Karpas-422 (cell line): ENCODE data around the gene PHTF2. TPM values are rescaled to one million over a fixed set of nuclear protein-coding genes. Genes with fewer than 3 reads are reported as not detected.
"Not testable (repeated sequence)": the region's sequence is repeated elsewhere in the genome, so short reads cannot be mapped to it uniquely, and the experiment has no call there.

Experiments used
- DNase-seq: peaks from one replicate; pipeline ENCODE4 v3.0.0-alpha.2; 2015
- H2AFZ ChIP-seq: fragments of 200-600 bp; sonication (generic); 2 replicates; pipeline ENCODE4 v1.6.1; 2014; ENCODE audit warnings: antibody characterized with exemption, low read length, mixed read lengths
- H3K27ac ChIP-seq: fragments of 200-600 bp; sonication (generic); 2 replicates; pipeline ENCODE4 v1.5.1; 2014; ENCODE audit warnings: mild to moderate bottlenecking, low read length, moderate library complexity
- H3K27me3 ChIP-seq: fragments of 200-600 bp; sonication (generic); 2 replicates; pipeline ENCODE4 v1.6.1; 2014; ENCODE audit warnings: low read length, mixed read lengths
- H3K36me3 ChIP-seq: fragments of 200-600 bp; sonication (generic); 2 replicates; pipeline ENCODE4 v1.6.1; 2014; ENCODE audit warnings: low read length, mixed read lengths; ENCODE audit not compliant: insufficient read depth
- H3K4me1 ChIP-seq: fragments of 200-600 bp; sonication (generic); 2 replicates; pipeline ENCODE4 v1.6.1; 2014; ENCODE audit warnings: mild to moderate bottlenecking, low read length, mixed read lengths
- H3K4me2 ChIP-seq: fragments of 200-600 bp; sonication (generic); 2 replicates; pipeline ENCODE4 v1.6.1; 2014; ENCODE audit warnings: low read length, low read depth, mild to moderate bottlenecking; ENCODE audit not compliant: poor library complexity, severe bottlenecking
- H3K4me3 ChIP-seq: fragments of 200-600 bp; sonication (generic); 2 replicates; pipeline ENCODE4 v1.5.1; 2014; ENCODE audit warnings: mild to moderate bottlenecking, antibody characterized with exemption, low read length, mixed read lengths
- H3K79me2 ChIP-seq: fragments of 200-600 bp; sonication (generic); 2 replicates; pipeline ENCODE4 v1.6.1; 2014; ENCODE audit warnings: mild to moderate bottlenecking, low read length, mixed read lengths
- H3K9ac ChIP-seq: fragments of 200-600 bp; sonication (generic); 2 replicates; pipeline ENCODE4 v1.6.0; 2014; ENCODE audit warnings: low read length
- H3K9me2 ChIP-seq: fragments of 200-600 bp; sonication (generic), shearing (Covaris generic); replicated peaks from 2 replicates; pipeline ENCODE4 v1.6.0; 2014; ENCODE audit warnings: mild to moderate bottlenecking, low read length, moderate library complexity; ENCODE audit not compliant: insufficient read depth
- H3K9me3 ChIP-seq: fragments of 300-700, 200-600 bp; sonication (generic); 2 replicates; pipeline ENCODE4 v1.6.1; 2014; ENCODE audit warnings: low read length, mixed read lengths
- H4K20me1 ChIP-seq: fragments of 200-600 bp; sonication (generic); 2 replicates; pipeline ENCODE4 v1.6.1; 2014; ENCODE audit warnings: mild to moderate bottlenecking, antibody characterized with exemption, low read length, low read depth; ENCODE audit not compliant: insufficient read depth
- total RNA-seq: library from RNA; depleted of rRNA; stranded (reverse); fragments of >200 nt; shearing (Covaris generic); gene quantifications from 2 replicates; pipeline ENCODE4 v1.2.3, GENCODE V29; 2014; ENCODE audit warnings: low replicate concordance

The PHTF2 gene
- total RNA-seq, 1 experiment from 2014 or later = 65.7 TPM

DNA sequence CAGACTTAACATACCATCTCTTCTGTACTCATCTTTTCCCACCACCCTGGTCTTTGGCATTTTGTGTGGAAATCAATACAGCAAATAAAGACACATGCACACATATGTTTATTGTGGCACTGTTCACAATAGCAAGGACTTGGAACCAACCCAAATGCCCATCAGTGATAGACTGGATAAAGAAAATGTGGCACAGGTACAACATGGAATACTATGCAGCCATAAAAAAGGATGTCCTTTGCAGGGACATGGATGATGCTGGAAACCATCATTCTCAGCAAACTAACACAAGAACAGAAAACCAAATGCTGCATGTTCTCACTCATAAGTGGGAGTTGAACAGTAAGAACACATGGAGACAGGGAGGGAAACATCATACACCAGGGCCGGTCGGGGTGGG lies 37.9 kb downstream of the PHTF2 start:
- H3K9me2 ChIP-seq, H3K4me3 ChIP-seq, H3K36me3 ChIP-seq, H3K27me3 ChIP-seq, H4K20me1 ChIP-seq, H3K9ac ChIP-seq, H3K9me3 ChIP-seq, H3K4me2 ChIP-seq, H3K27ac ChIP-seq, H2AFZ ChIP-seq, DNase-seq: not testable (repeated sequence)
- Histone ChIP-seq H3K79me2 (peaks cover 97% of the 10 kb centered on the region), H3K4me1 (peaks cover 60% of the 10 kb centered on the region)

GRCh38 chr7:77837275-77837674 lies 38.7 kb downstream of the PHTF2 start:
- Histone ChIP-seq H3K9me2 (no peaks in the 10 kb centered on the region), H3K36me3 (peaks cover 8% of the 10 kb centered on the region; the same call in 1 of the 2 replicates), H3K9me3 (no peaks in the 10 kb centered on the region), H3K4me3 (no peak overlapping the region), H2AFZ (no peak overlapping the region), H4K20me1 (no peaks in the 10 kb centered on the region), H3K9ac (no peak overlapping the region), H3K27ac (peak overlapping the region; percentile 24; the same call in 1 of the 2 replicates), H3K4me1 (peaks cover 52% of the 10 kb centered on the region), H3K27me3 (no peaks in the 10 kb centered on the region), H3K4me2 (peak overlapping the region; percentile 59), H3K79me2 (peaks cover 97% of the 10 kb centered on the region)
- no peak for DNase-seq

DNA sequence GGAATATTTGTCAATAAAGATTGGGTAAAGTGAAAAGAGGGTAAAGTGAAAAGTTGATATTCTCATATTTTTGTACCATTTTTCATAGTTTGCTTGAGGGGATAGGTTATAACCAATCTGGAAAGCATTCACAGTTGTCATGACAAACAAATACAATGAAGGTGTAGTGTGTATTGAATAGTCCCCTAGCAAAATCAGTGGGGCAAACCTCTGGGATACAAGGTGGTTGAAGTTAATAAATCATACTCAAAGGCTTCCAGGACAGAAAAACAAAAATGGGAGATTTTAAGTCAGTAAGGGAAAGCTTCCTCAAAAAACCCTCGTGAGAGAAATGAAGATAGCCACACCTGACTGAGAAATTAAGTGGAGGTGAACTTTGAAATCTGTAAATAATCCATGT lies 39.4 kb downstream of the PHTF2 start:
- H3K79me2 ChIP-seq = peaks cover 98% of the 10 kb centered on the region
- peak overlapping the region; percentile 59 for H3K4me2 ChIP-seq
- H3K9me3 ChIP-seq = no peaks in the 10 kb centered on the region
- DNase-seq = peak; percentile 59
- H3K9me2 ChIP-seq = no peaks in the 10 kb centered on the region
- H4K20me1 ChIP-seq = no peaks in the 10 kb centered on the region
- peak overlapping the region; percentile 60 for H3K27ac ChIP-seq
- no peaks in the 10 kb centered on the region for H3K27me3 ChIP-seq
- H3K36me3 ChIP-seq = peaks cover 8% of the 10 kb centered on the region; the same call in 1 of the 2 replicates
- H3K4me3 ChIP-seq = peak overlapping the region; percentile 28
- peaks cover 49% of the 10 kb centered on the region for H3K4me1 ChIP-seq
- H3K9ac ChIP-seq = peak overlapping the region; percentile 37; the same call in 1 of the 2 replicates
- no peak overlapping the region for H2AFZ ChIP-seq

DNA sequence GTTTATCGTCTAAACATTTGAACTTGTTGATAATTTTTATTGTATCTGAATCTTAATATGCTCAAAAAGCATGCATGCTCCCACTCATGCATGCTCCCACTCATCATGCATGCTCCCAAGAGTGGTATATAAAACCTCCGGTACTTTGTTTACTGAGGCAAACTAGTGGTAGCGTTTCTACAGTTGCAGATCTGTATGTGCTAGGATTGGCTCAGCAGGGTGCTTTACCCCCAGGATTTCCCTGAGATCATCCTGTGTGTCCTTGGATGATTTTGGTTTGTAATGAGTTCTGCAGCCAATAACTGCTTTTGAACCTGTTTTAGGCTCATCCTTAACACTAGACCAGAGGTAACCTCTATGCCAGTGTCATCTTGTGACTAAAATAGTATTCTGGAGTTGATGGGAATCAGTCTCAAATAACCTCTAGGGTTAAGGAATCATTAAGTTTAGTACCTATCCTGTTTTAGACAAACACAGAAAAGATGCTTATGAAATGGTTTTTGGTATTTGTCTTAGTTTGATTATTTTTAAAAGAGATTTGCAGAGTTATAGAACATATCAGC lies 40.4 kb downstream of the PHTF2 start:
- Histone ChIP-seq H3K9ac (no peak overlapping the region), H3K79me2 (peaks cover 98% of the 10 kb centered on the region), H4K20me1 (no peaks in the 10 kb centered on the region), H3K27ac (peak overlapping the region; percentile 60), H2AFZ (no peak overlapping the region), H3K27me3 (no peaks in the 10 kb centered on the region), H3K36me3 (peaks cover 10% of the 10 kb centered on the region; the same call in 1 of the 2 replicates), H3K4me2 (peak overlapping the region; percentile 59), H3K9me2 (no peaks in the 10 kb centered on the region), H3K4me1 (peaks cover 41% of the 10 kb centered on the region), H3K9me3 (no peaks in the 10 kb centered on the region), H3K4me3 (peak overlapping the region; percentile 28; the same call in 1 of the 2 replicates)
- peak; percentile 49 for DNase-seq

DNA sequence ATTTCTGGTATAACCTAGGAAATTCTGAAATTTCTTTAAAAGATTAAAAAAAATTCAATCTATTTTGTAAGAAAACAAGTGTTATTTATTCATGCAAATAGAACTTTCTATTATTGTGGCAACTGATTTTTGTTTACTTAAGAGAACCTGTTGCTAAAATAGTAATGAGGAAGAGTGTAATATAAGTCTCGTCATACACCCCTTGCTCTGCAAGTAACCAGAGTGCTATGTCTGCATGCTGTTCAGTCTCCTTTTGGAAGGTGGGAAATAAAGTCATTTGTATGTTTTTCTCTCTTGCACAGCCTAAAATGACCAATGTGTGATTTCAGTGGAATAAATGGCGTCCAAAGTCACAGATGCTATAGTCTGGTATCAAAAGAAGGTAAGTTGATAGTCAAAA lies 41.3 kb downstream of the PHTF2 start:
- H3K9ac ChIP-seq = no peak overlapping the region
- H3K9me3 ChIP-seq = no peaks in the 10 kb centered on the region
- H3K4me3 ChIP-seq = no peak overlapping the region
- no peak overlapping the region for H2AFZ ChIP-seq
- peak; percentile 59 for DNase-seq
- peaks cover 12% of the 10 kb centered on the region; the same call in 1 of the 2 replicates for H3K36me3 ChIP-seq
- H3K4me1 ChIP-seq = peaks cover 37% of the 10 kb centered on the region
- no peaks in the 10 kb centered on the region for H3K9me2 ChIP-seq
- H3K27ac ChIP-seq = peak overlapping the region; percentile 60
- no peaks in the 10 kb centered on the region for H4K20me1 ChIP-seq
- peaks cover 98% of the 10 kb centered on the region for H3K79me2 ChIP-seq
- H3K4me2 ChIP-seq = peak overlapping the region; percentile 59
- H3K27me3 ChIP-seq = no peaks in the 10 kb centered on the region

DNA sequence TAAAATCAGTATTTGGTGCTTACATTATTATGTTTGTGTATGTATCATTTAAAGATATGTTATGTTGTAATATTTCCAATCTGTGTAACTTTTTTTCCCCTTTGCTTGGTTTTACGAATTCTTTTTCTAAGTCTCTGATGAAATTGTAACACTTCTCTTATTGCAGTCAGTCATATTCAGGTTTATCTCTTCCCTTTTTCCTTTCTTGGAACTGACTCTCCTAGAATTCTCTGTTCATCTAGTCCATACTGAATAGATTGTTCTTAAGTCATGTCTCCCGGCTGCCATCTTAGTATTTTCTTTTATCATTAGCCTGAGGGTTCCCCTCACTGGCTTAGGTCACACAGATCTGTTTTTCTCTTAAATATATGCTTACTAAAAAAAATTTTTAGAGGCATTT lies 44.6 kb downstream of the PHTF2 start:
- Histone ChIP-seq H3K4me2 (no peak overlapping the region), H3K27ac (no peak overlapping the region), H3K4me3 (no peak overlapping the region), H4K20me1 (no peaks in the 10 kb centered on the region), H3K79me2 (peaks cover 97% of the 10 kb centered on the region), H3K27me3 (no peaks in the 10 kb centered on the region), H3K9me3 (no peaks in the 10 kb centered on the region), H2AFZ (no peak overlapping the region), H3K9me2 (no peaks in the 10 kb centered on the region), H3K36me3 (peaks cover 21% of the 10 kb centered on the region; the same call in 1 of the 2 replicates), H3K9ac (no peak overlapping the region), H3K4me1 (peaks cover 28% of the 10 kb centered on the region)
- no peak for DNase-seq

- DNase-seq = no peak
- no peak overlapping the region for H3K4me2 ChIP-seq
- H3K9ac ChIP-seq = no peak overlapping the region
- H4K20me1 ChIP-seq = no peaks in the 10 kb centered on the region
- peaks cover 98% of the 10 kb centered on the region for H3K79me2 ChIP-seq
- peaks cover 9% of the 10 kb centered on the region for H3K4me1 ChIP-seq
- H3K36me3 ChIP-seq = peaks cover 14% of the 10 kb centered on the region; the same call in 1 of the 2 replicates
- H3K4me3 ChIP-seq = no peak overlapping the region
- H3K9me3 ChIP-seq = no peaks in the 10 kb centered on the region
- H3K9me2 ChIP-seq = no peaks in the 10 kb centered on the region
- no peak overlapping the region for H3K27ac ChIP-seq
- no peaks in the 10 kb centered on the region for H3K27me3 ChIP-seq
- H2AFZ ChIP-seq = no peak overlapping the region
These were observed 47.9 kb downstream of the PHTF2 start for GRCh38 chr7:77846317-77847092.

- Histone ChIP-seq H4K20me1 (no peaks in the 10 kb centered on the region), H3K27me3 (no peaks in the 10 kb centered on the region), H3K9me3 (no peaks in the 10 kb centered on the region), H3K4me2 (no peak overlapping the region), H3K4me3 (no peak overlapping the region), H3K4me1 (peaks cover 40% of the 10 kb centered on the region), H3K9me2 (no peaks in the 10 kb centered on the region), H3K36me3 (0 out of 2 replicates have a peak, but pooled peaks cover 8% of the 10 kb centered on the region), H3K79me2 (peaks cover 99% of the 10 kb centered on the region), H3K27ac (no peak overlapping the region), H2AFZ (no peak overlapping the region), H3K9ac (no peak overlapping the region)
- DNase-seq = no peak
These were observed 57.0 kb downstream of the PHTF2 start for GRCh38 chr7:77855371-77856083.
